Transverse colon (tissue), 4 donors: ENCODE results near the gene C11orf42. TPM values are rescaled to one million over a fixed set of nuclear protein-coding genes. Genes with fewer than 3 reads are reported as not detected.

Experiments
- DNase-seq: peaks from one replicate; pipeline ENCODE4 v3.0.0-alpha.2; 2019
- H3K27ac ChIP-seq, 4 donors: fragments of 200-600 bp; sonication (generic); 2 replicates each; pipeline ENCODE4 v1.5.1; 2016 to 2018; ENCODE audit warnings: inconsistent platforms in 4 of 4
- H3K27me3 ChIP-seq: fragments of 200-600 bp; sonication (generic); 2 replicates; pipeline ENCODE4 v1.5.1; 2017; ENCODE audit warnings: inconsistent platforms
- H3K36me3 ChIP-seq, 4 donors: fragments of 200-600 bp; sonication (generic); 2 replicates each; pipeline ENCODE4 v1.5.1; 2017 to 2019; ENCODE audit warnings: inconsistent platforms in 4 of 4
- H3K4me1 ChIP-seq, 4 donors: fragments of 200-600 bp; sonication (generic); 2 replicates each; pipeline ENCODE4 v1.5.1; 2017 to 2020; ENCODE audit warnings: inconsistent platforms in 4 of 4
- H3K4me3 ChIP-seq, 4 donors: fragments of 200-600 bp; sonication (generic); 1 replicate in 1 of 4; 2 replicates in 3 of 4; pipeline versions ENCODE4 v1.5.1 to v1.6.1; 2017 to 2019; ENCODE audit warnings: inconsistent platforms in 4 of 4
- H3K9me3 ChIP-seq, 2 donors: fragments of 200-600 bp; sonication (generic); 2 replicates each; pipeline ENCODE4 v1.5.1; 2017 to 2019; ENCODE audit warnings: inconsistent platforms in 2 of 2
- EP300 ChIP-seq: sonication (generic); formaldehyde crosslinking; IDR thresholded peaks from one replicate; pipeline ENCODE4 v1.6.1; 2017; ENCODE audit warnings: antibody characterized with exemption, low read depth
- POLR2A ChIP-seq: fragments of 450-650 bp; IDR thresholded peaks from one replicate; pipeline ENCODE4 v1.6.1; 2016; ENCODE audit warnings: antibody characterized with exemption, mild to moderate bottlenecking, moderate library complexity
- POLR2AphosphoS5 ChIP-seq, 3 donors: sonication (generic); formaldehyde crosslinking; IDR thresholded peaks; one replicate each; pipeline ENCODE4 v1.6.1; 2016; ENCODE audit warnings: antibody characterized with exemption in 3 of 3
- WGBS, 2 donors: methylation state at CpG; one replicate each; pipeline ENCODE4 v1.1.5; 2018; ENCODE audit warnings: low coverage in 1 of 2; 5-methylcytosine and 5-hydroxymethylcytosine counted together
- in situ Hi-C, 4 donors: fragments of 200-750 bp; cut with MboI; loops; one replicate each; pipeline versions ENCODE4 v1.15.0 to v1.15.1; 2017; ENCODE audit warnings: low sequenced_read_pairs in 3 of 4, low pct_ligation_motif_present in 1 of 4, low pct_unique_long_range_greater_than_20kb in 1 of 4
- intact Hi-C: fragments of 100-400 bp; cut with DNase I; formaldehyde crosslinking; loops from one replicate; pipeline ENCODE4 v1.15.1; 2023; ENCODE audit warnings: low total_unique reads
- total RNA-seq, 4 donors: library from RNA; depleted of rRNA; stranded (reverse); fragments of >200 nt; gene quantifications; one replicate each; pipeline ENCODE4 v1.1.0, GENCODE V29; 2016
- TF ChIP-seq, protein P1 (sequence below), 5 experiments: fragments of 200-600 bp in 3 of 5; fragments of 450-650 bp in 2 of 5; sonication (generic) in 3 of 5; IDR thresholded peaks; 1 replicate in 2 of 5; 2 replicates in 3 of 5; pipeline ENCODE4 v1.5.1; 2016 to 2017; ENCODE audit warnings: antibody characterized with exemption in 5 of 5, inconsistent platforms in 3 of 5, mild to moderate bottlenecking in 2 of 5, moderate library complexity in 1 of 5

The C11orf42 gene
- total RNA-seq, 4 donors from 2014 or later = not detected

DNA sequence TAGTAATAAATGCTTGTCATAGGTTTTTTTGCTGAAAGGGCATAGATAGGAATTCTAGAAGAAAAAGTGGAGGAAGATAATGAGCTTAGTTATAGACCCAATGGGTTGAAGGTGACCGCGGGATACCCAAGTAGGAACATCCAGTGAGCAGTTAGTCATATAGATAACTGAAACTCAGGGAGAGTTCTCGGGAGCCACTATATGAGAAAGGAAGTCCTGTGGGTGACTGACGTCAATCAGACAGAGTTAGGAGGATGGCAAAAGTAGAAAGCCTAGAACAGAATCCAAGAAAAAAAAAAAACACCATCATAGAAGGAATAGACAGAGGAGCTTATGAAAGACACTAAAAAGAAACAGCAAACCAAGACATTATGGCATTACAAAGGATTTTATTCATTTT lies 31.9 kb downstream of the C11orf42 start:
- H3K9me3 ChIP-seq = no peaks in the 10 kb centered on the region
- no peaks in the 10 kb centered on the region for H3K36me3 ChIP-seq
- WGBS, 2 donors = 73% methylated on average over 4 of the region's 4 CpGs
- H3K27me3 ChIP-seq = no peaks in the 10 kb centered on the region
- TF ChIP-seq, protein P1, sequence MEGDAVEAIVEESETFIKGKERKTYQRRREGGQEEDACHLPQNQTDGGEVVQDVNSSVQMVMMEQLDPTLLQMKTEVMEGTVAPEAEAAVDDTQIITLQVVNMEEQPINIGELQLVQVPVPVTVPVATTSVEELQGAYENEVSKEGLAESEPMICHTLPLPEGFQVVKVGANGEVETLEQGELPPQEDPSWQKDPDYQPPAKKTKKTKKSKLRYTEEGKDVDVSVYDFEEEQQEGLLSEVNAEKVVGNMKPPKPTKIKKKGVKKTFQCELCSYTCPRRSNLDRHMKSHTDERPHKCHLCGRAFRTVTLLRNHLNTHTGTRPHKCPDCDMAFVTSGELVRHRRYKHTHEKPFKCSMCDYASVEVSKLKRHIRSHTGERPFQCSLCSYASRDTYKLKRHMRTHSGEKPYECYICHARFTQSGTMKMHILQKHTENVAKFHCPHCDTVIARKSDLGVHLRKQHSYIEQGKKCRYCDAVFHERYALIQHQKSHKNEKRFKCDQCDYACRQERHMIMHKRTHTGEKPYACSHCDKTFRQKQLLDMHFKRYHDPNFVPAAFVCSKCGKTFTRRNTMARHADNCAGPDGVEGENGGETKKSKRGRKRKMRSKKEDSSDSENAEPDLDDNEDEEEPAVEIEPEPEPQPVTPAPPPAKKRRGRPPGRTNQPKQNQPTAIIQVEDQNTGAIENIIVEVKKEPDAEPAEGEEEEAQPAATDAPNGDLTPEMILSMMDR (IDR thresholded peaks at IDR 0.05) = no peak
- TF ChIP-seq POLR2AphosphoS5 (IDR thresholded peaks at IDR 0.05) = no peak
- no peak for TF ChIP-seq POLR2A
- no peak for TF ChIP-seq EP300
- H3K4me1 ChIP-seq = peaks cover 4 to 15% (median 14%) of the 10 kb centered on the region in 4 donors
- in situ Hi-C loops = loop anchor here in 1 of 4 donors (10.0 kb wide), 1 partner anchor 248 kb away; the partner anchor contains the start of genes ARFIP2 and TIMM10B
- no peak overlapping the region for H3K4me3 ChIP-seq
- intact Hi-C loops = no loop called here
- DNase-seq = no peak
- H3K27ac ChIP-seq = no peak overlapping the region

DNA sequence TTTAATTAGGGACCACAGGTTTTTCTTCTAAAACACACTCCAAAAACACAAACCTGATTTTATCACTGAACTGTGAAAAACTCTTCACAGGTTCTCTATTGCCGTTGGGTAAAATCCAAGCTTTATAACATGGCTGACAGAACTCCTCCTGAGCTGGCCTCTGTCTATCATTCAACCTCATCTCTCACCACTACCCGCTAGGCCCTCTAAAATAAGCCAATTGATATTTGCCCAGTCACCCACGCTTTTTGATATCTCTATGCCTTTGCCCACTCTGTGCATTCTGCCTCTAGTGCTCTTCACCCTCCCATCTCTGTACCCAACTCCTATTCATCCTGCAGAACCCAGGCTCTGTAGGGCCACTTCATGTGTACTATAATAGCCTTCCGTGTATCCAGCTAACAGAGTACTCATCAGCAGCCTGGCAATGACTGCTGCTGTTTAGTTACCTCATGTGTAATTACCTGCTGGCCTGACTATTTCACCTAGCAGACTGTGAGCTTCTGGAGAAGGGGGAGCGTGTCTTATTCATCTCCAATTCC lies 32.5 kb downstream of the C11orf42 start:
- Histone ChIP-seq H3K9me3 (no peaks in the 10 kb centered on the region), H3K27ac (no peak overlapping the region), H3K27me3 (no peaks in the 10 kb centered on the region), H3K4me1 (peaks cover 4 to 15% (median 12%) of the 10 kb centered on the region in 4 donors), H3K4me3 (no peak overlapping the region), H3K36me3 (no peaks in the 10 kb centered on the region)
- intact Hi-C loops (no loop called here), in situ Hi-C loops (loop anchor here in 1 of 4 donors (10.0 kb wide), 1 partner anchor 247 kb away; the partner anchor contains the start of genes ARFIP2 and TIMM10B)
- WGBS, 2 donors = 64 to 97% methylated on average over 2 to 5 of the region's 5 CpGs
- no peak for DNase-seq
- TF ChIP-seq, protein P1 (IDR thresholded peaks at IDR 0.05) = no peak
- TF ChIP-seq POLR2AphosphoS5 (IDR thresholded peaks at IDR 0.05) (no peak), POLR2A (no peak), EP300 (no peak)

DNA sequence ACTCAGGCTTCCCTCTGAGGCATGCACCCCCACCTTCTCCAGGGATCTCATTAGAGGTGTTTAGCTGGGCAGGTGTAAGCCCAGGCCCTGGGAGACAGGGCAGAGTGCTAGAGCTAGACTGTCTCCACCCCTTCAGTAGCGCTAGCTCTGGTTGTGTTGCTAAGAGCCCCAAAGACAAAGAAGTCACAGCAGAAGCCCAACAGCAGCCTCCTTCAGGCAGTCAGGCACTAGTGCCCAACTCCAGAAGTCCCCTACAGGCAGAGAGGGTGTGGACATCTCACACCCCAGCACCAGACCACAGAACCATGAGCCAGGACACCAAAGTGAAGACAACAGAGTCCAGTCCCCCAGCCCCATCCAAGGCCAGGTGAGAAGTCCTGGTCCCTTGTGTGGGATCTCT lies 33.5 kb downstream of the C11orf42 start, which contains the start of gene CNGA4:
Gene CNGA4 (plus strand): TSS at position 188 of the 400 bp plus-strand sequence. CDS start 118 bp downstream, at position 306.
- Histone ChIP-seq H3K4me3 (no peak within 1 kb of the TSS), H3K27me3 (no peaks in the 10 kb centered on the region), H3K36me3 (no peaks in the 10 kb centered on the region), H3K27ac (no peak within 1 kb of the TSS), H3K9me3 (no peaks in the 10 kb centered on the region), H3K4me1 (peaks cover 0 to 4% (median 1%) of the 10 kb centered on the region in 4 donors)
- intact Hi-C loops = no loop called here
- DNase-seq = no peak
- TF ChIP-seq POLR2A (no peak), POLR2AphosphoS5 (IDR thresholded peaks at IDR 0.05) (no peak), EP300 (no peak)
- TF ChIP-seq, protein P1 (IDR thresholded peaks at IDR 0.05) = no peak
- 92% methylated on average over 1 of the region's 1 CpG; no CpG with 5 or more reads in 1 of the 2 donors for WGBS, 2 donors
- in situ Hi-C loops = loop anchor here in 1 of 4 donors (10.0 kb wide), 1 partner anchor 246 kb away; the partner anchor contains the start of genes ARFIP2 and TIMM10B

DNA sequence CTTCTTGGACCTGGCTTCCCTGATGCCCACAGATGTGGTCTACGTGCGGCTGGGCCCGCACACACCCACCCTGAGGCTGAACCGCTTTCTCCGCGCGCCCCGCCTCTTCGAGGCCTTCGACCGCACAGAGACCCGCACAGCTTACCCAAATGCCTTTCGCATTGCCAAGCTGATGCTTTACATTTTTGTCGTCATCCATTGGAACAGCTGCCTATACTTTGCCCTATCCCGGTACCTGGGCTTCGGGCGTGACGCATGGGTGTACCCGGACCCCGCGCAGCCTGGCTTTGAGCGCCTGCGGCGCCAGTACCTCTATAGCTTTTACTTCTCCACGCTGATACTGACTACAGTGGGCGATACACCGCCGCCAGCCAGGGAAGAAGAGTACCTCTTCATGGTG lies 34.8 kb downstream of the C11orf42 start:
- Histone ChIP-seq H3K36me3 (no peaks in the 10 kb centered on the region), H3K27me3 (no peaks in the 10 kb centered on the region), H3K4me3 (no peak overlapping the region), H3K27ac (no peak overlapping the region), H3K4me1 (no peaks in the 10 kb centered on the region), H3K9me3 (no peaks in the 10 kb centered on the region)
- TF ChIP-seq, protein P1 (IDR thresholded peaks at IDR 0.05) = no peak
- TF ChIP-seq POLR2AphosphoS5 (IDR thresholded peaks at IDR 0.05) (no peak), POLR2A (no peak), EP300 (no peak)
- WGBS, 2 donors = 98% methylated on average over 8 to 28 of the region's 28 CpGs
- intact Hi-C loops (no loop called here), in situ Hi-C loops (no loop called here)
- no peak for DNase-seq
